ENCODE data around the gene SPOUT1. TPM values are rescaled to one million over a fixed set of nuclear protein-coding genes. Genes with fewer than 3 reads are reported as not detected.
"Not testable (repeated sequence)": the region's sequence is repeated elsewhere in the genome, so short reads cannot be mapped to it uniquely, and the experiment has no call there.

Gene SPOUT1
- total RNA-seq, 4 donors from 2014 or later = 33.5 to 48.7 (median 34.9) TPM

DNA sequence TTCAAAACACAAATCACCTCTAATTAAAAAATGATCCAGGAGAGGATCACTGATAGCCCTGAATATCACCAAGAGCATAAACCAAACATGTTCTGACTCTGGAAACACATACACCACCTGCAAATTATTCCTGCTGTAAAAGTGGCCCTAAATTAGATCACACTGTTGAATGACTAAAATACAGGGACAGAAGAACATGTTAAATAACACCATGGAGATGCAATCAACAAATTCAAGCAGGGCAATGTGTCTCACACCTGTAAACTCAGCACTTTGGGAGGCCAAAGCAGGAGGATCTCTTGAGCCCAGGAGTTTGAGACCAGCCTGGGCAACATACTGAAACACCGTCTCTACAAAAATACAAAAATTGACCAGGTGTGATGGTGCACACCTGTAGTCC is 18.2 kb upstream of the SPOUT1 start:
- H3K36me3 ChIP-seq = no peaks in the 10 kb centered on the region

DNA sequence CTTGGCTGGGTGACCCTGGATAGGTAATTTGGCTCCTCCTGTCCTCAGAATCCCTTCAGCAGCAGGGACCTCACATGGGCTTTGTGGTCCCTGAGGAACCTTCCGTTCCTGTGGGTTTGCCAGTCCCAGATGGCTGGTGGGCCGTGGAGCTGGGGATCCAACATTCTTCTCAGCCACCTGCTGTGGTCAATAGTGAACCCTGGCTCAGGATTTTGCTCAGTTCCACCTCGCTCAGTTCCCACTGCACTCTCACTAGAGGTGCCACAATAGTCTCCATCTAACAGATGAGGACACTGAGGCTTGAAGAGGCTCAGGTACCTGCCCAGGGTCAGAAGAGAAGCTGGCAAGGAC is 17.1 kb upstream of the SPOUT1 start:
- Histone ChIP-seq H3K27me3 (no peaks in the 10 kb centered on the region), H3K27ac (no peak overlapping the region), H3K36me3 (no peaks in the 10 kb centered on the region), H3K4me3 (no peak overlapping the region), H3K4me1 (no peaks in the 10 kb centered on the region), H3K9me3 (peaks cover 0 to 7% (median 3%) of the 10 kb centered on the region in 4 donors)
- DNase-seq = no peak
- no peak for TF ChIP-seq POLR2A (IDR thresholded peaks at IDR 0.05)
- TF ChIP-seq, protein P1, sequence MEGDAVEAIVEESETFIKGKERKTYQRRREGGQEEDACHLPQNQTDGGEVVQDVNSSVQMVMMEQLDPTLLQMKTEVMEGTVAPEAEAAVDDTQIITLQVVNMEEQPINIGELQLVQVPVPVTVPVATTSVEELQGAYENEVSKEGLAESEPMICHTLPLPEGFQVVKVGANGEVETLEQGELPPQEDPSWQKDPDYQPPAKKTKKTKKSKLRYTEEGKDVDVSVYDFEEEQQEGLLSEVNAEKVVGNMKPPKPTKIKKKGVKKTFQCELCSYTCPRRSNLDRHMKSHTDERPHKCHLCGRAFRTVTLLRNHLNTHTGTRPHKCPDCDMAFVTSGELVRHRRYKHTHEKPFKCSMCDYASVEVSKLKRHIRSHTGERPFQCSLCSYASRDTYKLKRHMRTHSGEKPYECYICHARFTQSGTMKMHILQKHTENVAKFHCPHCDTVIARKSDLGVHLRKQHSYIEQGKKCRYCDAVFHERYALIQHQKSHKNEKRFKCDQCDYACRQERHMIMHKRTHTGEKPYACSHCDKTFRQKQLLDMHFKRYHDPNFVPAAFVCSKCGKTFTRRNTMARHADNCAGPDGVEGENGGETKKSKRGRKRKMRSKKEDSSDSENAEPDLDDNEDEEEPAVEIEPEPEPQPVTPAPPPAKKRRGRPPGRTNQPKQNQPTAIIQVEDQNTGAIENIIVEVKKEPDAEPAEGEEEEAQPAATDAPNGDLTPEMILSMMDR (IDR thresholded peaks at IDR 0.05) = no peak

More for the DNA sequence above, 18.2 kb upstream of the SPOUT1 start:
- Histone ChIP-seq H3K4me3 (no peak overlapping the region), H3K27me3 (no peaks in the 10 kb centered on the region), H3K9me3 (peaks cover 0 to 7% (median 3%) of the 10 kb centered on the region in 4 donors), H3K27ac (no peak overlapping the region), H3K4me1 (no peaks in the 10 kb centered on the region)
- TF ChIP-seq, protein P1 (IDR thresholded peaks at IDR 0.05) = no peak
- TF ChIP-seq POLR2A (IDR thresholded peaks at IDR 0.05) = no peak
- DNase-seq = no peak

DNA sequence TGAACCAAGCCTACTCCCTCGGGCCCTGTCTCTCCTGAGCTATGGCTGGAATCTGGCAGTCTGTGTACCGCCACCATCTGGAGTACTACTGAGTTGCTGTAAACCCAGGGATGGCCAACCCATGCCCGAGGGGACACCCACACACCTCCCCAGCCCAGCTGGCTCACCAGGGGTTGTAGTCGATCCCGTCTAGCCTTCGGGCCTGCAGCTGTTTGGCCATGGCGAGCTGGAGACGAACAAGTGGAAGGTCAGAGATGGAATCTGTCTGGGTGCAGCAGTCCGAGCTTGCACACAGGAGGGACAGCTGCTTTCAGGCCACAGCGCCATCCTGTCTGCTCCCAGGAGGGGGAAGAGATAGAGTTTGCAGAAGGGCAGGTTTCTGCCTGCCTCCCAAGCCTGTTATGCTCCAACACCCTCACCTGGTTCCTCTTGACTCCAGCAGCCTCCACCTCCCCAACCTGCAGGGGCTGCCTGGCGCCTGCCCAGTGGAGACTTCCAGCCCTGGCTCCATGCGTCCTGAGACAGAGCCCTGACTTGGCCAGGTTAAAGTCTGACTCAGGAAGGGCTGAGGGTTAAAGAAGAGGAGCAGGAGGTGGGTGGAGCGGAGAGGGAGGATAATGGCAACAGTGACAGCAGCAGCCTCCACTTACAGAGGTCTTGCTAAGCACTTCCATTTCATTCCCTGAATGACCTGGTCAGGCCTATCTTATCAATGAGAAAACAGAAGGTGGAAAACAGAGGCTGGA is 15.8 kb upstream of the SPOUT1 start:
- no peak for DNase-seq
- H3K4me3 ChIP-seq = no peak overlapping the region
- H3K27me3 ChIP-seq = no peaks in the 10 kb centered on the region
- H3K27ac ChIP-seq = no peak overlapping the region
- no peaks in the 10 kb centered on the region for H3K9me3 ChIP-seq
- no peaks in the 10 kb centered on the region for H3K4me1 ChIP-seq
- TF ChIP-seq, protein P1 (IDR thresholded peaks at IDR 0.05) = no peak
- TF ChIP-seq POLR2A (IDR thresholded peaks at IDR 0.05) = no peak
- no peaks in the 10 kb centered on the region for H3K36me3 ChIP-seq

DNA sequence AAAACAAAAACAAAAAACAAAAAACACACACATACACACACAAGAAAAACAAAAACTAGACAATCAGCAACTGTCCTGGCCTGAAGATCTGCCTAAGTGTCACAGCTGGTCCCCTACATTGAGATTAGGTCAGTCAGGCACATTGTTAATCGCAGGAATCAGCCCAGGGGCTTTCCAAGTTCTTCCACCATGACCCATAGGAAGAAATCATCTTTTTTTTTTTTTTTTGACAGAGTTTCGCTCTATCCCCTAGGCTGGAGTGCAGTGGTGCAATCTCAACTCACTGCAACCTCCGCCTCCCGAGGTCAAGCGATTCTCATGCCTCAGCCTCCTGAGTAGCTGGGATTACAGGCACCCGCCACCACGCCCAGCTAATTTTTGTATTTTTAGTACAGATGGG is 13.6 kb upstream of the SPOUT1 start:
- not testable (repeated sequence) for H3K4me3 ChIP-seq, H3K27me3 ChIP-seq, H3K27ac ChIP-seq, H3K4me1 ChIP-seq, DNase-seq, H3K9me3 ChIP-seq, H3K36me3 ChIP-seq

DNA sequence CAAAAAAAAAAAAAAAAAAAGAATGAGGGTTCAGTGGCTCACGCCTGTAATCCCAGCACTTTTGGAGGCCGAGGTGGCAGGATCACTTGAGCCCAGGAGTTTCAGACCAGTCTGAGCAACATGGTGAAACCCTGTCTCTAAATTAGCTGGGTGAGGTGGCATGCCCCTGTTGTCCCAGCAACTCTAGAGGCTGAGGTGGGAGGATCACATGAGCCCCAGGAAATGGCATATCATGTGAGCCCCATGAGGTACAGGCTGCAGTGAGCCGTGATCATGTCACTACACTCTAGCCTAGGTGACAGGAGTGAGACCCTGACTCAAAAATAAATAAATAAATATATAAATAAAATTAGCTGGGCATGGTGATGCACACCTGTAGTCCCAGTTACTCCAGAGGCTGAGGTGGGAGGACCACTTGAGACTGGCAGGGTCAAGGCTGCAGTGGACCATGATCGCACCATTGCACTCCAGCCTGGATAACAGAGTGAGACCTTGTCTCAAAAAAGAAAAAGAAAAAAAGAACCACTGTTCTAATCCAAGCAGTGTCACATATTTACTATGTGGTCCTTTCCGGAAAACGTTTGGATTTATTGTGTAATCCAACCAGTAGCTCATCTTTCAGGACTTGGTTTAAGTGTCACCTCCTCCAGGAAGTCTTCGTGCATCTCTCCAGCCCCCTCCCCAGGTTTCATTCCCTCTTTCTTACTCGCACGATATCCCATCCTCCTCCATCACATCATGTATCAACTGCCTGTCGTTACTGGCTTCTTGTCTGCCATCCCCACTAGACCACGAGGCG is 12.3 kb upstream of the SPOUT1 start:
- Histone ChIP-seq H3K9me3 (no peaks in the 10 kb centered on the region), H3K27ac (no peak overlapping the region), H3K36me3 (no peaks in the 10 kb centered on the region), H3K4me3 (no peak overlapping the region), H3K27me3 (no peaks in the 10 kb centered on the region), H3K4me1 (no peaks in the 10 kb centered on the region)
- no peak for DNase-seq
- no peak for TF ChIP-seq POLR2A (IDR thresholded peaks at IDR 0.05)
- TF ChIP-seq, protein P1 (IDR thresholded peaks at IDR 0.05) = no peak

DNA sequence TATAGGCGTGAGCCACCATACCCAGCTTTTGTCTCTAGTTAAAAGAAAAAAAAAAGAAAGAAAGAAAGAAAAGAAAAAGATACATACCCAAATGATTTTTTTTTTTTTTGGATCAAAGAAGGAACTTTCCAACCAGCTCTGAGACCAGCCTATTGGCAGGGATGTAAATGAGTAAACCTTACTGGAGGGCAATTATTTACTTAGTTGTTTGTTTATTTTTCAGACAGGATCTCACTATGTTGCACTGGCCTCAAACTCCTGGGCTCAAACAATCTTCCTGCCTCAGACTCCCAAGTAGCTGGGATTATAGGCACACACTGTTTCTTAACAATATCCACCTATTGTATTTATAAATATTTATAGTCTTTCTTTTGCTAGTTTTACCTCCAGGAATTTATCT is 10.9 kb upstream of the SPOUT1 start:
- DNase-seq = no peak
- no peaks in the 10 kb centered on the region for H3K27me3 ChIP-seq
- no peaks in the 10 kb centered on the region for H3K9me3 ChIP-seq
- H3K4me1 ChIP-seq = no peaks in the 10 kb centered on the region
- H3K4me3 ChIP-seq = no peak overlapping the region
- no peak for TF ChIP-seq POLR2A (IDR thresholded peaks at IDR 0.05)
- TF ChIP-seq, protein P1 (IDR thresholded peaks at IDR 0.05) = no peak
- H3K36me3 ChIP-seq = no peaks in the 10 kb centered on the region
- H3K27ac ChIP-seq = no peak overlapping the region

All from Peyer's patch (tissue), 4 donors.